ENCODE results near the gene C4orf50.

GRCh38 chr4:5894266-5894665 lies 124.0 kb downstream of the C4orf50 start:
- TF ChIP-seq SIN3A (IDR thresholded peaks at IDR 0.05; ENCODE audit: borderline replicate concordance, insufficient read depth, low read length) (no peak), POLR2AphosphoS5 (IDR thresholded peaks at IDR 0.05; ENCODE audit: low read depth, low read length) (no peak), REST (IDR thresholded peaks at IDR 0.05; ENCODE audit: insufficient read depth in 1 of 2, low read depth in 2 of 2, low read length in 2 of 2) (no peak), FOXP2 (optimal IDR thresholded peaks at IDR 0.05; ENCODE audit: borderline replicate concordance, extremely low read depth, extremely low read length, insufficient read depth) (no peak), TAF1 (IDR thresholded peaks at IDR 0.05; ENCODE audit: borderline replicate concordance, insufficient read depth, low read length) (no peak)

Data from PFSK-1 (cell line).